K562 (cell line): ENCODE data around the gene CRKL. TPM values are rescaled to one million over a fixed set of nuclear protein-coding genes. Genes with fewer than 3 reads are reported as not detected.

Experiments used
- AFF4 ChIP-seq: sonication (generic); formaldehyde crosslinking; IDR thresholded peaks from 2 replicates; pipeline ENCODE4 v1.8.0; 2023; ENCODE audit warnings: mild to moderate bottlenecking, missing genetic modification reagents
- DDX20 ChIP-seq: fragments of 450-650 bp; IDR thresholded peaks from 2 replicates; pipeline ENCODE4 v1.6.1; 2016; ENCODE audit warnings: missing genetic modification characterization, low read depth, mild to moderate bottlenecking, missing compliant biosample characterization, moderate library complexity
- E2F6 ChIP-seq, 2 experiments: IDR thresholded peaks; 2 replicates each; pipeline ENCODE4 v1.6.1; 2011; ENCODE audit warnings: borderline replicate concordance in 1 of 2, control low read depth in 1 of 2, low read depth in 1 of 2, low read length in 1 of 2, mild to moderate bottlenecking in 1 of 2, mixed read lengths in 1 of 2, moderate library complexity in 1 of 2; ENCODE audit not compliant: insufficient read depth in 1 of 2, insufficient read length in 1 of 2, poor library complexity in 1 of 2, severe bottlenecking in 1 of 2; ENCODE audit errors: extremely low read depth in 1 of 2
- KHSRP ChIP-seq: fragments of 450-650 bp; IDR thresholded peaks from 2 replicates; pipeline ENCODE4 v1.6.1; 2017
- MXI1 ChIP-seq: IDR thresholded peaks from 2 replicates; pipeline ENCODE4 v1.6.1; 2011; ENCODE audit warnings: low read depth, mild to moderate bottlenecking, improper control_type of control experiment, low read length
- OTX1 ChIP-seq: fragments of 450-650 bp; formaldehyde crosslinking; IDR thresholded peaks from 2 replicates; pipeline ENCODE4 v1.4.0; 2022; ENCODE audit warnings: mild to moderate bottlenecking
- RNF219 ChIP-seq: fragments of 250-450 bp; sonication (Bioruptor Pico); IDR thresholded peaks from 2 replicates; pipeline ENCODE4 v1.5.0; 2022; ENCODE audit warnings: mild to moderate bottlenecking
- SMAD2 ChIP-seq: fragments of 150-350 bp; IDR thresholded peaks from 2 replicates; pipeline ENCODE4 v1.6.1; 2014; ENCODE audit warnings: low read depth, mild to moderate bottlenecking, low read length
- USF2 ChIP-seq: sonication (generic); formaldehyde crosslinking; IDR thresholded peaks from 2 replicates; pipeline ENCODE4 v1.5.0; 2020; ENCODE audit warnings: missing genetic modification reagents
- ZNF134 ChIP-seq: fragments of 250-450 bp; sonication (Bioruptor Pico); conservative IDR thresholded peaks from 2 replicates; pipeline ENCODE4 v1.4.0; 2020
- ZNF277 ChIP-seq: fragments of 250-450 bp; sonication (Bioruptor Pico); IDR thresholded peaks from 2 replicates; pipeline ENCODE4 v1.8.0; 2022; ENCODE audit warnings: inconsistent platforms, mild to moderate bottlenecking, moderate library complexity, borderline replicate concordance
- ZNF280A ChIP-seq: fragments of 450-650 bp; IDR thresholded peaks from 2 replicates; pipeline ENCODE4 v1.6.1; 2018; ENCODE audit warnings: mild to moderate bottlenecking, low read depth; ENCODE audit not compliant: partially characterized antibody
- ZNF41 ChIP-seq: fragments of 250-450 bp; sonication (Bioruptor Pico); conservative IDR thresholded peaks from 2 replicates; pipeline ENCODE4 v1.4.0; 2020; ENCODE audit warnings: mild to moderate bottlenecking
- ZNF644 ChIP-seq: fragments of 200-800 bp; sonication (Bioruptor generic); IDR thresholded peaks from 2 replicates; pipeline ENCODE4 v1.6.1; 2016; ENCODE audit warnings: low read depth, missing genetic modification characterization, missing compliant biosample characterization
- ZNF695 ChIP-seq: fragments of 450-650 bp; formaldehyde crosslinking; IDR thresholded peaks from 2 replicates; pipeline ENCODE4 v1.4.0; 2020; ENCODE audit warnings: mild to moderate bottlenecking, moderate library complexity
- polyA plus RNA-seq, 8 experiments: library from polyadenylated mRNA; depleted of rRNA in 4 of 8; stranded (reverse) in 5 of 8; unstranded in 3 of 8; fragments of >200 nt; fragmentation: Nextera tagmentation in 2 of 8; fragmentation: Illumina TruSeq in 1 of 8; extraction: Ambion mirVana in 2 of 8; extraction: Trizol in 1 of 8; gene quantifications; 2 replicates each; pipeline versions ENCODE4 v1.2.1 to v1.2.3, GENCODE V29; 2011 to 2014; ENCODE audit warnings: inconsistent platforms in 1 of 8, missing spikeins in 1 of 8
- total RNA-seq, 7 experiments: library from RNA; depleted of rRNA in 6 of 7; stranded (reverse); fragments of >200 nt in 6 of 7; fragmentation: Illumina TruSeq in 2 of 7; extraction: Trizol in 2 of 7; gene quantifications; 2 replicates each; pipeline versions ENCODE4 v1.2.1 to v1.2.3, GENCODE V29; 2011 to 2021; ENCODE audit warnings: low replicate concordance in 1 of 7

The CRKL gene
- total and polyA plus RNA-seq, 9 of the 15 experiments (the other 6 are each of a cell fraction or from before 2014, with no cell fraction given) = 100 to 263 (median 124) TPM

- peak; percentile 85 for TF ChIP-seq ZNF277 (CRISPR knock-in tag)
- TF ChIP-seq MXI1 = peak; percentile 97
- 0 out of 2 replicates have a peak, but pooled peaks have one; percentile 60 for TF ChIP-seq SMAD2
- TF ChIP-seq AFF4 (CRISPR knock-in tag) = no peak
- TF ChIP-seq RNF219 = no peak
- peak; percentile 95 for TF ChIP-seq OTX1
- peak; percentile 82; the same call in 1 of the 2 replicates for TF ChIP-seq ZNF41
- no peak for TF ChIP-seq ZNF280A
- TF ChIP-seq ZNF644 (tag) = no peak
- TF ChIP-seq ZNF695 (CRISPR knock-in tag) = peak; percentile 5; the same call in 1 of the 2 replicates
- TF ChIP-seq USF2 = no peak
- peak; percentile 77 for TF ChIP-seq ZNF134 (CRISPR knock-in tag)
- no peak for TF ChIP-seq KHSRP
- TF ChIP-seq DDX20 (tag) = no peak
- peak; percentile 98 to 99 for TF ChIP-seq E2F6 (IDR thresholded peaks at IDR 0.05; ENCODE audit: borderline replicate concordance in 1 of 2, extremely low read depth in 1 of 2, insufficient read depth in 1 of 2, insufficient read length in 1 of 2, low read depth in 1 of 2, low read length in 1 of 2, poor library complexity in 1 of 2, severe bottlenecking in 1 of 2)
These were observed 84.6 kb downstream of the CRKL start, which contains the start of gene THAP7 (continued) for GRCh38 chr22:21001601-21002325.
